ENCODE results near the gene FXYD4. TPM values are rescaled to one million over a fixed set of nuclear protein-coding genes. Genes with fewer than 3 reads are reported as not detected.

The FXYD4 gene, protein sequence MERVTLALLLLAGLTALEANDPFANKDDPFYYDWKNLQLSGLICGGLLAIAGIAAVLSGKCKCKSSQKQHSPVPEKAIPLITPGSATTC
- total RNA-seq (2022) = not detected in 2 replicates
- Bru-seq, nascent RNA = not detected
- not detected for BruChase-seq, experiment 1, labeled RNA remaining after a 2-hour chase
- BruChase-seq, experiment 2, labeled RNA remaining after a 6-hour chase = not detected
- long read RNA-seq, partial matches to known transcripts = 1 of 1 reads
- long read RNA-seq, other reads (novel, unspliced or antisense) = 0 of 1 reads

DNA sequence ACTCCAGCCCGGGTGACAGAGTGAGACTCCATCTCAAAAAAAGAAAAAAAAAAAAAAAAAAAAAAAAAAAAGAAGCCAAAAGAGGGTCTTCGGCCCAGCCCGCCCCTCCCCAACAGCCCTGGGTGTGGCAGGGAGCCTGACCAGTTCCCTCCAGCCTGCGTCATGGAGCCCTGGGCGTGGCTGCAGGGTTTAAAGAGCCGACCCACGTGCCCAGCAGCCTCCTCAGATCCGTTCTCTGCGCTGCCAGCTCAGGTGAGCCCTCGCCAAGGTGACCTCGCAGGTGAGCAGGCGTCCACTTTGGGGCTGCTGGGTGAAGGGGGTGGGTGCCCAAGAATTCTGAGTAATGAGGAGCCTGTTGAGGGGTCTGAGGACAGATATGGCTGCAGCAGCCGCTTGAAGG, at the start of gene FXYD4:
Gene FXYD4, plus strand, starts transcription at position 219 of the 400 bp plus-strand sequence. CDS start 2,111 bp downstream, outside the sequence.
- Histone ChIP-seq H3K4me3 (ENCODE audit: low read depth, low read length) (no peak within 1 kb of the TSS), H3K4me1 (peaks cover 14% of the 10 kb centered on the region), H3K36me3 (ENCODE audit: control insufficient read depth, insufficient read depth, low read length) (no peaks in the 10 kb centered on the region), H3K27me3 (replicated peaks; ENCODE audit: control insufficient read depth, insufficient read depth, low read length) (no peaks in the 10 kb centered on the region), H3K9me3 (no peaks in the 10 kb centered on the region)
- Mint-ChIP-seq H3K4me1 (ENCODE audit: low read depth, unreplicated experiment) (peaks cover 21% of the 10 kb centered on the region), H3K9me3 (ENCODE audit: unreplicated experiment) (no peaks in the 10 kb centered on the region), H3K27me3 (ENCODE audit: insufficient read depth, unreplicated experiment) (no peaks in the 10 kb centered on the region), H3K36me3 (ENCODE audit: insufficient read depth, unreplicated experiment) (no peaks in the 10 kb centered on the region), H3K4me3 (ENCODE audit: unreplicated experiment) (no peak within 1 kb of the TSS), H3K27ac (ENCODE audit: unreplicated experiment) (no peak within 1 kb of the TSS)
- intact Hi-C loops (cut with micrococcal nuclease; ENCODE audit: unreplicated experiment) = no loop called here
- no TSS peak for BruUV-seq (replicated peaks)
- TF ChIP-seq CTCF (IDR thresholded peaks at IDR 0.05; ENCODE audit: insufficient read depth in 1 of 2, low read depth in 1 of 2, low read length in 1 of 2, severe bottlenecking in 1 of 2, unreplicated experiment in 1 of 2) = no peak
- ChIA-PET CTCF (no interaction called here), POLR2A (no interaction called here)
- DNase-seq = no peak

- Mint-ChIP-seq H3K4me3 (ENCODE audit: unreplicated experiment) (no peak overlapping the region), H3K4me1 (ENCODE audit: low read depth, unreplicated experiment) (peaks cover 7% of the 10 kb centered on the region), H3K27ac (ENCODE audit: unreplicated experiment) (no peak overlapping the region), H3K9me3 (ENCODE audit: unreplicated experiment) (no peaks in the 10 kb centered on the region), H3K27me3 (ENCODE audit: insufficient read depth, unreplicated experiment) (no peaks in the 10 kb centered on the region), H3K36me3 (ENCODE audit: insufficient read depth, unreplicated experiment) (peaks cover 7% of the 10 kb centered on the region)
- DNase-seq = no peak
- POLR2A ChIA-PET = no interaction called here
- no peaks in the 10 kb centered on the region for H3K9me3 ChIP-seq
- H3K36me3 ChIP-seq (ENCODE audit: control insufficient read depth, insufficient read depth, low read length) = no peaks in the 10 kb centered on the region
- intact Hi-C loops (cut with micrococcal nuclease; ENCODE audit: unreplicated experiment) = no loop called here
- no peak overlapping the region for H3K4me3 ChIP-seq (ENCODE audit: low read depth, low read length)
- TF ChIP-seq CTCF (IDR thresholded peaks at IDR 0.05; ENCODE audit: insufficient read depth in 1 of 2, low read depth in 1 of 2, low read length in 1 of 2, severe bottlenecking in 1 of 2, unreplicated experiment in 1 of 2) = no peak
- no peaks in the 10 kb centered on the region for H3K27me3 ChIP-seq (replicated peaks; ENCODE audit: control insufficient read depth, insufficient read depth, low read length)
- no TSS peak for BruUV-seq (replicated peaks)
- CTCF ChIA-PET = no interaction called here
- H3K4me1 ChIP-seq = peaks cover 8% of the 10 kb centered on the region
These were observed 49.1 kb upstream of the FXYD4 start for GRCh38 chr10:43322331-43322730.

DNA sequence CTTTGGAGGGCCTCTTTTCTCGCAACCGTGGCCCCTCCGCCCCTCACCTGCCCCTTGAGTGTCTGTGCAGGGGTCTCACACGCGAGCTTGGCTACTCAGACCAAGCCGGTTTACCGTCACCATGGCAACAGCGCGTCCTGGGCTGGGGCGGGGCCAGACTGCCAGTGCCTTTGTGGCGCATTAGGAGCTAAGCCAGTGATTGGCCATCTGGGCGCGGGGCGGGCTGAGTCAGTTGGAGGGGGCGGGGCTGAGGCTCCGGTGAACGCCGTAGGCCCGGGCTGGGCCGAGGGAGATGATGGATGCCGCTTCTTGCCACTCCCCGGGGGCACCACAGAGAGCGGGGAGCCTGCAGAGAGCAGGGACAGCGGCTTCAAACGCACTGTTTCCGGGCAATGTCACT, 48.7 kb upstream of the FXYD4 start:
- TF ChIP-seq CTCF (IDR thresholded peaks at IDR 0.05; ENCODE audit: insufficient read depth in 1 of 2, low read depth in 1 of 2, low read length in 1 of 2, severe bottlenecking in 1 of 2, unreplicated experiment in 1 of 2) = no peak
- Mint-ChIP-seq H3K4me1 (ENCODE audit: low read depth, unreplicated experiment) (peaks cover 9% of the 10 kb centered on the region), H3K4me3 (ENCODE audit: unreplicated experiment) (no peak overlapping the region), H3K27ac (ENCODE audit: unreplicated experiment) (no peak overlapping the region), H3K9me3 (ENCODE audit: unreplicated experiment) (no peaks in the 10 kb centered on the region), H3K36me3 (ENCODE audit: insufficient read depth, unreplicated experiment) (peaks cover 7% of the 10 kb centered on the region), H3K27me3 (ENCODE audit: insufficient read depth, unreplicated experiment) (no peaks in the 10 kb centered on the region)
- no peak for DNase-seq
- Histone ChIP-seq H3K36me3 (ENCODE audit: control insufficient read depth, insufficient read depth, low read length) (no peaks in the 10 kb centered on the region), H3K4me1 (peaks cover 13% of the 10 kb centered on the region), H3K27me3 (replicated peaks; ENCODE audit: control insufficient read depth, insufficient read depth, low read length) (no peaks in the 10 kb centered on the region), H3K9me3 (no peaks in the 10 kb centered on the region), H3K4me3 (ENCODE audit: low read depth, low read length) (no peak overlapping the region)
- POLR2A ChIA-PET = no interaction called here
- no TSS peak for BruUV-seq (replicated peaks)
- CTCF ChIA-PET = no interaction called here
- intact Hi-C loops (cut with micrococcal nuclease; ENCODE audit: unreplicated experiment) = no loop called here
